ENCODE data around the gene ACTR3. TPM values are rescaled to one million over a fixed set of nuclear protein-coding genes. Genes with fewer than 3 reads are reported as not detected.

The ACTR3 gene
- total RNA-seq, 1 experiment from 2014 or later = 169 TPM

DNA sequence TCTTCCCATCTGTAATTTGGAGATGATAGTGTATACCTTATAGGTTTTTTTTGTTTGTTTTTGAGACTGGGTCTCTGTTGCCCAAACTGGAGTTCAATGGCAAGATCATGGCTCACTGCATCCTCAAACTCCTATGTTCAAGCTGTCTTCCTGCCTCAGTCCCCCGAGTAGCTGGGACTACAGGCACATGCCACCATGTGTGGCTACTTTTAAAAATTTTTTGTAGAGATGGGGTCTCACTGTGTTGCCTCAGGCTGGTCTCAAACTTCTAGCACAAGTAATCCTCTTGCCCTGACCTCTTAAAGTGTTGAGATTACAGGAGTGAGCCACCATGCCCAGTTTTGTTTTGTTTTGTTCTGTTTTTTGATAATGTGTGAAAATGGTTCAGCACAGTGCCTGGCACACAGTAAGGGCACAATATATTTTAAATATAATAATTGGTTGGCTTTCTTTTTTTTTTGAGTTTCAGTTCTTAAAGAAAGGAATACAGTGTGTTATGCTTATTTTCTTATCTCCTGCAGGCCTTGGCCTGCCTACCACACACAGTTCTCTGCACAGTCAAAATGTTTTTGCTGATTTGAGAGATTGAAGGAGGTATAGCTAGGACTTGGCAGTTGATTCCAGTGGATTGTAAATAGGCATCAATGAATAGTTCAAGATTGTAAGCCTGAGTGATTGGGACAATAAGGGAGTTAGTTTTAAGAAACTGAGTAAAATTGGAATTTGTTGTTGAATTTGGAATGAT, 6.1 kb downstream of the ACTR3 start:
- no peaks in the 10 kb centered on the region for H3K36me3 Mint-ChIP-seq
- H3K27ac Mint-ChIP-seq = no peak overlapping the region
- H3K27me3 Mint-ChIP-seq (ENCODE audit: low read depth) = no peaks in the 10 kb centered on the region

DNA sequence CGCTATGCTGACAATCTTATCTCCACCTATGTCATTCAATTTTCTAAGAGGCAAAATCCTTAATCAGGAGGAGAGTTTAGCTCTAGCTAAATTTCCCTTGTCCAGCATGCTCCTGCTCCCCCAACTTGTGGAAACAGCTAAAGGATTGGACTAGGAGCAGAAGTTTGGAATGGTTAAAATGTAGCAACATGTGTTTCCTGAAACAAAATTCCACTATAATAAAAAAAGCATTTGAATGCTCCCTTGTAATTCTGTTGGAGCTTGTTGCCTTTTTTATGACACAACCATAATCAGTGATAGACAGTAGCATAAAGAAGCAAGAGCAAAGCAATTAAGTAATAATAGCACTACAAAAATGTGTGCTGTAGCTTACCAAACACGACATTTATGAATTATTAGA, 6.9 kb downstream of the ACTR3 start:
- ChIA-PET CTCF (interaction anchor here (1.2 kb wide), 1 partner anchor 69 kb away, joined by 5 read pairs; no protein-coding TSS in a partner anchor), POLR2A (interaction anchor here (1.2 kb wide), 1 partner anchor 8 kb away, joined by 5 read pairs; no protein-coding TSS in a partner anchor)
- H3K4me3 Mint-ChIP-seq = no peak overlapping the region
- TF ChIP-seq MYBL2 (CRISPR knock-in tag; IDR thresholded peaks at IDR 0.05) = no peak
- TF ChIP-seq, protein P1, sequence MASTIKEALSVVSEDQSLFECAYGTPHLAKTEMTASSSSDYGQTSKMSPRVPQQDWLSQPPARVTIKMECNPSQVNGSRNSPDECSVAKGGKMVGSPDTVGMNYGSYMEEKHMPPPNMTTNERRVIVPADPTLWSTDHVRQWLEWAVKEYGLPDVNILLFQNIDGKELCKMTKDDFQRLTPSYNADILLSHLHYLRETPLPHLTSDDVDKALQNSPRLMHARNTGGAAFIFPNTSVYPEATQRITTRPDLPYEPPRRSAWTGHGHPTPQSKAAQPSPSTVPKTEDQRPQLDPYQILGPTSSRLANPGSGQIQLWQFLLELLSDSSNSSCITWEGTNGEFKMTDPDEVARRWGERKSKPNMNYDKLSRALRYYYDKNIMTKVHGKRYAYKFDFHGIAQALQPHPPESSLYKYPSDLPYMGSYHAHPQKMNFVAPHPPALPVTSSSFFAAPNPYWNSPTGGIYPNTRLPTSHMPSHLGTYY (CRISPR knock-in tag; IDR thresholded peaks at IDR 0.05) = no peak
- TF ChIP-seq TCF7 (CRISPR knock-in tag; IDR thresholded peaks at IDR 0.05; ENCODE audit: low read depth) = no peak
- no peak for TF ChIP-seq ZNF232 (CRISPR knock-in tag; IDR thresholded peaks at IDR 0.05)
- TF ChIP-seq, protein P2, sequence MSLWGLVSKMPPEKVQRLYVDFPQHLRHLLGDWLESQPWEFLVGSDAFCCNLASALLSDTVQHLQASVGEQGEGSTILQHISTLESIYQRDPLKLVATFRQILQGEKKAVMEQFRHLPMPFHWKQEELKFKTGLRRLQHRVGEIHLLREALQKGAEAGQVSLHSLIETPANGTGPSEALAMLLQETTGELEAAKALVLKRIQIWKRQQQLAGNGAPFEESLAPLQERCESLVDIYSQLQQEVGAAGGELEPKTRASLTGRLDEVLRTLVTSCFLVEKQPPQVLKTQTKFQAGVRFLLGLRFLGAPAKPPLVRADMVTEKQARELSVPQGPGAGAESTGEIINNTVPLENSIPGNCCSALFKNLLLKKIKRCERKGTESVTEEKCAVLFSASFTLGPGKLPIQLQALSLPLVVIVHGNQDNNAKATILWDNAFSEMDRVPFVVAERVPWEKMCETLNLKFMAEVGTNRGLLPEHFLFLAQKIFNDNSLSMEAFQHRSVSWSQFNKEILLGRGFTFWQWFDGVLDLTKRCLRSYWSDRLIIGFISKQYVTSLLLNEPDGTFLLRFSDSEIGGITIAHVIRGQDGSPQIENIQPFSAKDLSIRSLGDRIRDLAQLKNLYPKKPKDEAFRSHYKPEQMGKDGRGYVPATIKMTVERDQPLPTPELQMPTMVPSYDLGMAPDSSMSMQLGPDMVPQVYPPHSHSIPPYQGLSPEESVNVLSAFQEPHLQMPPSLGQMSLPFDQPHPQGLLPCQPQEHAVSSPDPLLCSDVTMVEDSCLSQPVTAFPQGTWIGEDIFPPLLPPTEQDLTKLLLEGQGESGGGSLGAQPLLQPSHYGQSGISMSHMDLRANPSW (CRISPR knock-in tag; conservative IDR thresholded peaks at IDR 0.05; ENCODE audit: low read depth) = no peak
- TF ChIP-seq FOXP1 (CRISPR knock-in tag; IDR thresholded peaks at IDR 0.05; ENCODE audit: borderline replicate concordance) = no peak
- H3K4me1 Mint-ChIP-seq = peaks cover 72% of the 10 kb centered on the region
- H3K9me3 Mint-ChIP-seq = no peaks in the 10 kb centered on the region
- no peak for ATAC-seq
- no peak for DNase-seq (ENCODE audit: low spot score)
- H3K36me3 Mint-ChIP-seq = no peaks in the 10 kb centered on the region
- no peak overlapping the region for H3K27ac Mint-ChIP-seq
- H3K27me3 Mint-ChIP-seq (ENCODE audit: low read depth) = no peaks in the 10 kb centered on the region

More for the DNA sequence above, 6.1 kb downstream of the ACTR3 start:
- ChIA-PET POLR2A (interaction anchor here (1.2 kb wide), 1 partner anchor 8 kb away, joined by 5 read pairs; no protein-coding TSS in a partner anchor), CTCF (interaction anchor here (1.2 kb wide), 1 partner anchor 69 kb away, joined by 5 read pairs; no protein-coding TSS in a partner anchor)
- H3K4me1 Mint-ChIP-seq = peaks cover 78% of the 10 kb centered on the region
- ATAC-seq = no peak
- DNase-seq (ENCODE audit: low spot score) = no peak
- H3K4me3 Mint-ChIP-seq = no peak overlapping the region
- no peaks in the 10 kb centered on the region for H3K9me3 Mint-ChIP-seq
- TF ChIP-seq JAZF1 (CRISPR knock-in tag; IDR thresholded peaks at IDR 0.05) (no peak), TP53 (CRISPR knock-in tag; IDR thresholded peaks at IDR 0.05) (no peak), NFE2L1 (CRISPR knock-in tag; IDR thresholded peaks at IDR 0.05) (no peak), JUN (CRISPR knock-in tag; IDR thresholded peaks at IDR 0.05) (no peak), NFYB (CRISPR knock-in tag; conservative IDR thresholded peaks at IDR 0.05; ENCODE audit: low read depth) (no peak), EMX1 (CRISPR knock-in tag; IDR thresholded peaks at IDR 0.05) (no peak), GABPB1 (CRISPR knock-in tag; IDR thresholded peaks at IDR 0.05) (no peak), SMAD4 (CRISPR knock-in tag; IDR thresholded peaks at IDR 0.05) (no peak), MXD4 (CRISPR knock-in tag; IDR thresholded peaks at IDR 0.05; ENCODE audit: borderline replicate concordance) (no peak), ZNF416 (CRISPR knock-in tag; IDR thresholded peaks at IDR 0.05) (no peak), ZNF263 (CRISPR knock-in tag; IDR thresholded peaks at IDR 0.05; ENCODE audit: low read depth) (no peak), CBFB (CRISPR knock-in tag; IDR thresholded peaks at IDR 0.05; ENCODE audit: low read depth) (no peak), ZBTB21 (CRISPR knock-in tag; IDR thresholded peaks at IDR 0.05; ENCODE audit: borderline replicate concordance) (no peak)
- TF ChIP-seq, protein P3, sequence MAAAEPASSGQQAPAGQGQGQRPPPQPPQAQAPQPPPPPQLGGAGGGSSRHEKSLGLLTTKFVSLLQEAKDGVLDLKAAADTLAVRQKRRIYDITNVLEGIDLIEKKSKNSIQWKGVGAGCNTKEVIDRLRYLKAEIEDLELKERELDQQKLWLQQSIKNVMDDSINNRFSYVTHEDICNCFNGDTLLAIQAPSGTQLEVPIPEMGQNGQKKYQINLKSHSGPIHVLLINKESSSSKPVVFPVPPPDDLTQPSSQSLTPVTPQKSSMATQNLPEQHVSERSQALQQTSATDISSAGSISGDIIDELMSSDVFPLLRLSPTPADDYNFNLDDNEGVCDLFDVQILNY (CRISPR knock-in tag; IDR thresholded peaks at IDR 0.05) = no peak
- TF ChIP-seq, protein P4, sequence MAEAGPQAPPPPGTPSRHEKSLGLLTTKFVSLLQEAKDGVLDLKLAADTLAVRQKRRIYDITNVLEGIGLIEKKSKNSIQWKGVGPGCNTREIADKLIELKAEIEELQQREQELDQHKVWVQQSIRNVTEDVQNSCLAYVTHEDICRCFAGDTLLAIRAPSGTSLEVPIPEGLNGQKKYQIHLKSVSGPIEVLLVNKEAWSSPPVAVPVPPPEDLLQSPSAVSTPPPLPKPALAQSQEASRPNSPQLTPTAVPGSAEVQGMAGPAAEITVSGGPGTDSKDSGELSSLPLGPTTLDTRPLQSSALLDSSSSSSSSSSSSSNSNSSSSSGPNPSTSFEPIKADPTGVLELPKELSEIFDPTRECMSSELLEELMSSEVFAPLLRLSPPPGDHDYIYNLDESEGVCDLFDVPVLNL (CRISPR knock-in tag; IDR thresholded peaks at IDR 0.05; ENCODE audit: borderline replicate concordance, low read depth) = no peak
- TF ChIP-seq, protein P5, sequence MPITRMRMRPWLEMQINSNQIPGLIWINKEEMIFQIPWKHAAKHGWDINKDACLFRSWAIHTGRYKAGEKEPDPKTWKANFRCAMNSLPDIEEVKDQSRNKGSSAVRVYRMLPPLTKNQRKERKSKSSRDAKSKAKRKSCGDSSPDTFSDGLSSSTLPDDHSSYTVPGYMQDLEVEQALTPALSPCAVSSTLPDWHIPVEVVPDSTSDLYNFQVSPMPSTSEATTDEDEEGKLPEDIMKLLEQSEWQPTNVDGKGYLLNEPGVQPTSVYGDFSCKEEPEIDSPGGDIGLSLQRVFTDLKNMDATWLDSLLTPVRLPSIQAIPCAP (CRISPR knock-in tag; IDR thresholded peaks at IDR 0.05) = no peak

Measured in WTC11 (cell line).